CD4-positive, alpha-beta T cell treated with Interleukin-15 for 1 hour (primary cell): ENCODE results near the gene HEMK1.

Experiments
- DNase-seq: peaks from one replicate; pipeline ENCODE4 v3.0.0-alpha.2; 2020

HEMK1 gene

GRCh38 chr3:50603261-50604109 lies 34.2 kb downstream of the HEMK1 start:
- DNase-seq, result no peak

GRCh38 chr3:50604110-50604621 lies 34.8 kb downstream of the HEMK1 start:
- no peak for DNase-seq

- DNase-seq, result peak; percentile 40
Observed at GRCh38 chr3:50604628-50605588, 35.6 kb downstream of the HEMK1 start.

- DNase-seq, result no peak
Observed at GRCh38 chr3:50605901-50606326, 36.6 kb downstream of the HEMK1 start.

DNA sequence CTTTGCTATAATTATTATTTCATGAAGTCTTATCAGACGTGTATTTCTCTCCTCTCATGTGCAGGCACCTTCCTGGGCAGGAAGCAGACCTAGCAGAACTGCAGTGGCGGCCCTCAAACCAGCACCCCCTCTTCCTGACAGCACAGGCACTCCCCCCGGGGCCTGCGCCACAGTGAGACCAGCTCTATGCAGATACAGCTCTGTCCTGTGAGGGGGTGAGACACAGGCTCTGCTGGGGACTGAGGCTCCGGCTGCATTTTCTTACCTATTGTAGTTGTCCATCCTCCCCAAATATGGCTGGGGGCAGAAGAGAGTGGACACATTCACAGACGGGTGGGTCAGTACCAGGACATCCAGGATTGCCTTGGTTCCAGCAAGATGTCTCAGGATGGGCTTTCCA lies 37.3 kb downstream of the HEMK1 start:
- no peak for DNase-seq

DNA sequence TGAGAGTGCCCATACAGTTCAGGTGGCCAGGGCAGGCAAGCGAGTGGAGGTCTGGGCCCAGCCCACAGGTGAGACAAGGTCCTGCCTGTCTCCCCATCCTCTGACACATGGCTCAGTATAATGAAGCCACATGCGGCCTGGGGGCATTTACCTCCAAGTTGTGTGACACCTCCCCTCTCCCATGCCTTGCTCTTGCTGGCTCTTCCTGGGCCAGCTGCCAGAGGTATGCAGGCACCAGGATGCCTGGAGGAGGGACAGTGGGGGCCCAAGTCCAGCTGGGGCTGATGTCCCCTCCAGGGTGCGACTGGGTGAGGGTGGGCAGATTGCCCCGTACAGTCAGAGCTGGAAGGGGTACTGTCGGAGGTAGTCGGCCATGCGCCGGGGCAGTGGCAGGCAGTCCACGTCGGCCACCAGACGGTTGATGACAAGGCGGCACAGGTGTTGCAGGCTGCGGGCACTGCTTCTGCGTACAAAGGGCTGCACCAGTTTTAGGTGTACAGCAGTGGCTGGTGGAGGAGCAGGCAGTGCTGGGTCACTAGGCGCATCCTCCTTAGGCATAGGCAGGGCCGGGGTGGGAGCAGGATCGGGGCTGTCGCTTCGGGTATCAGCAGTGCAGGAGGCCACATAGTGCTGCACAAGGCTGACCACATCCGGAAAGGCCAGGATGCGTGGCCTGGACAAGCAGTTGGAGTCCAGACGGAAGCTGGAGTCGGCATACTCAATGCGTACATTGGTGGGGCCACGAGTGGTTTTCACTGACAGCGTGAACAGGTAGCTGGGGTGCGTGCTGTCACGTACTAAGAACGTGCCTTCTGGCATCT lies 38.2 kb downstream of the HEMK1 start:
- no peak for DNase-seq

DNA sequence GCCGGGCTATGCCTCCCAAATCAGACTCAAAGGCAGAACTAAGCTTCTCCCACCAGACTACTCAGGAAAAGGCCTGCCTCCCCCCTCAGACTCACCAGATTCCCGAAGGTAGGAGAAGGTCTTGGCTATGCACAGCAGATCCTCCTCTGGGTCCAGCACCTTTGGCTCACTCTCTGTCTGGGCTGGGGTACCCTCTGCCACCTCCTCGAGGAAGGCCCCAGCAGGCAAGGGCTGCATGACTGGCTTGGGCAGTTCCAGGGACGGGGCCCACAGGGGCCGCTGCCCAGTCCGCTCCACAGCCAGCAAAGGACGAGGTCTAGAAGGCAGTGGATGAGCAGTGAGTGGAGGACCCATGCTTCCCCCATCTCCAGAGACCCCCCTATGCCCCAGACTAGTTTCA lies 39.0 kb downstream of the HEMK1 start:
- DNase-seq, result no peak

DNA sequence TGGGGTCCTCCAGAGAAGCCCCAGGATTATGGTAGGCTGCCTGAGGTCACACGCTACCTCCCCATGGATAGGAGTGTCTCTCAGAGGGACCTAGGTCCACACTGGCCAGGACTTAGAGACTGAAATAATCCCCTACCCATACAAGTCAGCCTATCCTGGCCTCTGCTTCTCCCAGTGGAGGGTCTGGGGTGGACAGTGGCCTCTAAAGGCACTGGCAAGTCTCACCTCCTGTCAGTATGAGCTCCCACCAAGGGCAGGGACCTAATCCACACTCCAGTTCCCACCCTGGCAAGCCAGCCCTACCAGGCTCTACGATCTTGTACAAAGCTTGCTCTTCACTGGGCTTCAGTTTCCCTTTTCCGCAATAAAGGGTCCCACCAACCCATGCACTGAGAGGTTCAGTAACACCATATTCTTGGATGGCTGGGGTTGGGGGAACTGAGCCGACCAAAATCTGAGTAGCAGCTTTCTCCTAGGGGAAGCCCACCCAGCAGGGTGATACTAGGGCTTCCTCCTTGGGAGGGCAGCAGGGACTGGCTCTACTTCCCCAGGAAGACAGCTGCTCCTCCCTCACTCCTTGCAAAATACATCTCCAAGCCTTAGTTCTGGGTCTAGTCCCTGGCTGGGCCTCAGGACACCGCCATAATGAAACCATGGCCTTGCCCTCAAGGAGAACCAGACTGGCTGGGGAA lies 39.9 kb downstream of the HEMK1 start:
- no peak for DNase-seq

DNA sequence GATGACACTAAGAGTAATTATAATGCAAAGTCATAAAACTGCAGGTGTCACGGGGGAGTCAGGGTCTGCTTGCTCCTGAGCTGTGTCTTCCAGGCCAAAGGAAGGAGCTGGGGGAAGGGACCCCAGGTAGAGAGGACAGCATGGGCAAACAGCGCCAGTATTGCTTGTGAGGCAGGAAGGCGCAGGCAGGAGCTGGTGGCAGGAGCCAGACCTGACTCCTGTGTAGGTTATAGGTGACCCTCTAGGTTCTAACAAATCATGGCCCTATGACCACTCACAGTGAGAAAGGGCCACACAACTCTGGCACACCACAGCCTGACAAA lies 40.4 kb downstream of the HEMK1 start:
- no peak for DNase-seq

- peak; percentile 45 for DNase-seq
Observed at GRCh38 chr3:50610181-50610971, 41.1 kb downstream of the HEMK1 start.

- DNase-seq, result no peak
Observed at GRCh38 chr3:50610992-50611463, 41.7 kb downstream of the HEMK1 start.

- DNase-seq, result peak; percentile 98
Observed at GRCh38 chr3:50611464-50612233, 42.3 kb downstream of the HEMK1 start, which contains the start of gene CISH. Gene CISH, minus strand, starts transcription at chr3:50611774. Its CDS starts 124 bp downstream, at chr3:50611650.

GRCh38 chr3:50612234-50612882 lies 43.0 kb downstream of the HEMK1 start:
- no peak for DNase-seq

DNA sequence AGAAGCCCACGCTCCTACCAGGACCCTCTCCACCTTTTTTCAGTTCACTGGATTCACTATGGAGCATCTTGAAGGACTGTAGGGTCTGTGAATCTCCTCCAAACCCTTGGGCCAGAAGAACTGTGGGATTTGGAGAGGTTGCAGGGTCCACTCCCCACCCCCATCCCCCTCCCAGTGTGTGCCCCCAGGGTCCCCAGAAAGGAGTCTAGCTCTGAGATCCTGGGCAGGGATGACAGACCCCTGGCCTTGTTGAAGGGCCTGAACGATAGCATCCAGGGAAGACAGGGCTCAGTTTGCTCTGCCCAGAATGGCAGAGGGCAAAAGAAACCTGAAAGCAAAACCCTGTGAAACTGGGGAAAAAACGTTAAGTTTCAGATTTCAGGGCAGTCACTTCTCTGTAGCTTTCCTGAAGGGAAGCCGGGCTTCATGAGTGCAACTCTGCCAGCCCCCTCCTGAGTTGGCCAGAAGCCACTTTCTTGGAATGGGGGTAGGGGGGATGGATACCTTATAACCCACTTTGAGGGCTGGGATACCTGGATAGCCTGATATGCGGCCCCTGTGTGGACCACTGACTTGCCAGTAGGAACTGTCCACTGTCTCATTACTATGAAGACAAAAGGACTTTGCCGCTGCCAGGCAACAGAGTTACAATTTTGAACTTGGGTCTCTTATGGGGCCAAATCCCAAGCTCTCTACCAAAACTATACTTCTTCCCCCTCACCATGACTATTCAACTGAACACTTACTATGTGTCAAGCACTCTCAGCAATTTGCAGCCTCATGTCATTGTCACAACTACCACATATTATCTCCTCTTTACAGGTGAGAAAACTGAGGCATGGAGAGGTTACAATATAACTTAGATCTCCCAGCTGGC lies 43.9 kb downstream of the HEMK1 start:
- no peak for DNase-seq

DNA sequence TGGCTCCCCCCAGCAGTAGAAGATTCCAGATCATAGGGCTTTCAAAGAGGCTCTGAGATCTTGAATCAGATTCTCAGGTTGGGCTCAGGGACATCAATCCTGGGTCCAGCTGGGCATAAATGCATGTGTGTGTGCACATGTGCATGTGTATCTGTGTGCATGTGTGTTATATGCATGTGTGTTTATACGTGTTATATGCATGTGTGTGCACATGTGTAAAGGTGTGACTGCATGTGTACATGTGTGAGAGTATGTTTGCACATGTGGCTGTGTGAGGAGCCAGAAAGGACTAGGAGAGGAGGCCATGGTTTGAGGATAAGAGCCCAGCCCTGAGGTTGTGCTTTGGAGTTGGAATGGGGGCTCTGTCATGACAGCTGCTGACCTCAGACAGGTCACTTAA lies 45.9 kb downstream of the HEMK1 start:
- no peak for DNase-seq

DNA sequence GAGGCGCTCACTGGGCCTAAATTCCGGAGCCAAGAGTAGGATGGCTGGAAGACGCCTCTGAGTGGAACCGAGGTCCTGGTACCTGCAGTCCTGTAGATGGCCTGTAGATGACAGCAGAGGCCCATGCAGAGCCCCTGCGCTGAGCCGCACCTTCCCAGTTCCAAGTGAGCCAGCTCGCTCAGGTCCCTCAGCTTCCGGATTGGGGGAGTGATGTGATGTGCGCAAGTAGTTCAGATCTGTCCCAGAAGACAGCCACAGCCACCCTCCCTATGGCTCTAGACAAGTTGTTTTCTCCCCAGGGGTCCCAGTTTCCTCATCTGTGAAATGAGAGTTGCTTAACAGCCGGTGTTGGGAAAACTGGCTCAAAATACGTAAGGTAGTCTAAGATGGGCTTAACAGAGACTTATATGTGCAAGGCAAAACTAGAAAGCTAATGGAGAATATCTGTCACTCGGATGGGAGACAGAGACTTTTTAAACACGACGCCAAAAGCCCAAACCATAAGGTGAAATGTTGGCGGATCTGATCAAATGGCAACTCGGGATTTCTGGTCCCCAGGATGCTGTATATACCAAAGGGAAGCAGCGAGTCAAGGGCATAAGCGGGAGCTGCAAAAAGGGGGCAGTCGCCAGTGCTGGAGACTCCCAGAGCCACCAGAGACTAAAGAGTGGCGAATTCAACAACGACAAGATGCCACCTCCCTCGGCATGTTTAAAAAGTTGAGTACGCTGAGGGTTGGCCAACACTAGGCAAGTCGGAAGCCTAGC lies 46.9 kb downstream of the HEMK1 start:
- DNase-seq, result peak; percentile 83

GRCh38 chr3:50616770-50617095 lies 47.4 kb downstream of the HEMK1 start:
- peak; percentile 94 for DNase-seq
